ENCODE data around the gene C1orf116. TPM values are rescaled to one million over a fixed set of nuclear protein-coding genes. Genes with fewer than 3 reads are reported as not detected.

The C1orf116 gene
- total RNA-seq, 1 donor from 2014 or later: 0.04 TPM

DNA sequence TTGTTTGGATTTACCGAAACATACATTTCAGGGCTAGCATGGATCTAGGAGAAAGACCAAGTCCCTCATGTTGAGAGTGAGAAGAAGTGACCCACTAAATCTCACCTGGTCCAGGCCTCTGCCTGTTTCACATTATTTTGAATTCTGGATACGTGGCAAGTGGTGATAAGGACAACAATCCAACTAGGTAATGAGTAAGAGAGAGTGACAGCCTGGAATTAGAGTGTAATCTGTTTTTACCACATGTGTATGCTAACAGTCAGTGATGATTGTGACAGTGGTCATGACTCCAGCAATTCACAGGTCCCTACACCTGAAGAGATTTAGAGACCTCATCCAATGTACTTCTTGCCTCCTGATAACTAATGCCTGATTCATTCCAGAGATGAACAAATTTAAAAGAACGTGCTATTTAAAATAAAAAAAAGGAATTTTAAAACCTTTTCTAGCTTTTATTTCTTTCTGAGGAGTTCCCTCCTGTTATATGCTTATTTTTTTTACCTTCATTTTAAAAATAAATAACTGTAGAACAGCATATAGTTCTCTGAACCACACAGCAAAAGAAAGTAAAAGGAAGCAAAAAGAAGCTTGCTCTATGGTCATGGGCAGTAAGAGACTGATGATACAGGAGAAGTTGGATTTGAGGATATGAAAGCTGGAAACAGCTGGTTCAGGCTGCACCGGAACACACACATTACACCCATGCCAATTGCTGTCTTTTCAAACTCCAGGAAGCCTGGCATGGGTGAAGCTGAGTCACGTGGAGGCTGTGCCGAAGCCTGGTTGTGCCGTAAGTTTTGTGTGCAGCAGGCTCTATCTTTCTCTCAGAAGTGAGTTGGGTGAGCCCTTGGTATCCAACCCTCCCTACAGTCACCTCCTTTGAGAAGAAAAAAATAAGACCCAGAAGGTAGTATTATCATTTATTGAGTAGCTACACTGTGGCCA is 14.7 kb downstream of the C1orf116 start:
- Histone ChIP-seq H3K27me3 (no peaks in the 10 kb centered on the region), H3K4me2 (no peak overlapping the region), H3K27ac (no peak overlapping the region), H3K9ac (no peak overlapping the region), H3K4me1 (no peaks in the 10 kb centered on the region), H3F3A (ENCODE audit: low read depth) (no peaks in the 10 kb centered on the region), H3K79me2 (ENCODE audit: low read depth) (no peaks in the 10 kb centered on the region), H3K4me3 (no peak overlapping the region), H4K20me1 (ENCODE audit: low read depth) (no peaks in the 10 kb centered on the region), H3K36me3 (no peaks in the 10 kb centered on the region), H3K9me3 (ENCODE audit: low read depth) (no peaks in the 10 kb centered on the region), H2AFZ (replicated peaks) (no peak overlapping the region)
- H3K27ac Mint-ChIP-seq: no peak overlapping the region
- no peaks in the 10 kb centered on the region for H3K9me3 Mint-ChIP-seq
- no peak for TF ChIP-seq EZH2phosphoT487 (IDR thresholded peaks at IDR 0.05)
- no peak for DNase-seq (ENCODE audit: low spot score)
- no peaks in the 10 kb centered on the region for H3K36me3 Mint-ChIP-seq
- no peak overlapping the region for H3K4me3 Mint-ChIP-seq
- peaks cover 13% of the 10 kb centered on the region for H3K27me3 Mint-ChIP-seq (ENCODE audit: insufficient read depth, low read depth)
- H3K4me1 Mint-ChIP-seq: no peaks in the 10 kb centered on the region

DNA sequence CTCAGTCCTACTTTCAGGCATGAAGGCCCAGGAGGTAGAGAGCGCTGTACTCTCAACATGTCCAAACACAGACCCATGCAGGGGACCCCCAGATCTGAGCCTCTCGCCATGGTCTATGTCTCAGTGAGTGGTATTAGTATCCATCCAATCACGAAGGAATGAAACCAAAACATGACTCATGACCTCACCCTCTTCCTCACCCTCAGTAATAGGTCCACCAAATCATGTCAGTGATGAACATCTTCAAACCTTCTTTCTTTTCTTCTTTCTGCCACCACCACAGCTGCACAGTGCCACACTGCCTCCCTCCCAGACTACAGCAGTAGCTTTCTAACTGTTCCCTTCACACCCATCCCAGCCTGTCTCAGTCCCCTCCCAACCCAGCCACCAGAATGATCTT is 16.8 kb downstream of the C1orf116 start:
- H3K4me2 ChIP-seq: no peak overlapping the region
- DNase-seq (ENCODE audit: low spot score): no peak
- no peaks in the 10 kb centered on the region for H3F3A ChIP-seq (ENCODE audit: low read depth)
- no peak overlapping the region for H2AFZ ChIP-seq (replicated peaks)
- H3K4me1 Mint-ChIP-seq: no peaks in the 10 kb centered on the region
- H4K20me1 ChIP-seq (ENCODE audit: low read depth): no peaks in the 10 kb centered on the region
- no peak overlapping the region for H3K27ac ChIP-seq
- no peaks in the 10 kb centered on the region for H3K9me3 ChIP-seq (ENCODE audit: low read depth)
- no peaks in the 10 kb centered on the region for H3K36me3 Mint-ChIP-seq
- H3K4me3 ChIP-seq: no peak overlapping the region
- H3K9ac ChIP-seq: no peak overlapping the region
- no peak overlapping the region for H3K4me3 Mint-ChIP-seq
- no peak for TF ChIP-seq EZH2 (IDR thresholded peaks at IDR 0.05)
- H3K9me3 Mint-ChIP-seq: no peaks in the 10 kb centered on the region
- H3K36me3 ChIP-seq: no peaks in the 10 kb centered on the region
- H3K27ac Mint-ChIP-seq: no peak overlapping the region
- no peaks in the 10 kb centered on the region for H3K79me2 ChIP-seq (ENCODE audit: low read depth)
- H3K27me3 Mint-ChIP-seq (ENCODE audit: insufficient read depth, low read depth): peaks cover 13% of the 10 kb centered on the region
- H3K4me1 ChIP-seq: no peaks in the 10 kb centered on the region
- H3K27me3 ChIP-seq: no peaks in the 10 kb centered on the region

DNA sequence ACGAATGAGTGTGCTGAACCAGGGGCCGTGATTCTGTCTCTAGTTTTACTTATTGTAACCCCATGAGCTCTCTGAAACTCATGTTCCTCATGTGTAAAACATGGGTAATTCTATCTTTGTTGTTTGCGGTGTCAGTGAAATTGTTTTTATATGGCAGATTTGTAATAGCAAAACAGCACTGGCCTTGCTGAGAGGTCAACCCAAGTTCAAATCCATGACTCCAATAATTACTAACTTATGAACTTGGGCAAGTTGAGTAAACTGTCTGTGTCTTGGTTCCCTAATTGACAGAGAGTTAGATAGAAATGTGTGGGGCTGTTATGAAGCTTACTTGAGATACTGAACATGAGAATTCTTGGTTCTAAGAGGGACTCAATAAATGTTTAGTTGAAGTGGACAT is 17.8 kb downstream of the C1orf116 start:
- peaks cover 14% of the 10 kb centered on the region for H3K27me3 Mint-ChIP-seq (ENCODE audit: insufficient read depth, low read depth)
- Histone ChIP-seq H3K9ac (no peak overlapping the region), H3K79me2 (ENCODE audit: low read depth) (no peaks in the 10 kb centered on the region), H3K9me3 (ENCODE audit: low read depth) (no peaks in the 10 kb centered on the region), H2AFZ (replicated peaks) (no peak overlapping the region), H3K4me3 (no peak overlapping the region), H3K27me3 (no peaks in the 10 kb centered on the region), H3K36me3 (no peaks in the 10 kb centered on the region), H3K4me1 (no peaks in the 10 kb centered on the region), H3K4me2 (no peak overlapping the region), H4K20me1 (ENCODE audit: low read depth) (no peaks in the 10 kb centered on the region), H3K27ac (no peak overlapping the region), H3F3A (ENCODE audit: low read depth) (no peaks in the 10 kb centered on the region)
- TF ChIP-seq EZH2 (IDR thresholded peaks at IDR 0.05) (no peak), CTCF (IDR thresholded peaks at IDR 0.05) (no peak), EZH2phosphoT487 (IDR thresholded peaks at IDR 0.05) (no peak)
- H3K9me3 Mint-ChIP-seq: no peaks in the 10 kb centered on the region
- H3K36me3 Mint-ChIP-seq: no peaks in the 10 kb centered on the region
- H3K4me1 Mint-ChIP-seq: peaks cover 2% of the 10 kb centered on the region
- H3K27ac Mint-ChIP-seq: no peak overlapping the region
- DNase-seq (ENCODE audit: low spot score): no peak
- H3K4me3 Mint-ChIP-seq: no peak overlapping the region

DNA sequence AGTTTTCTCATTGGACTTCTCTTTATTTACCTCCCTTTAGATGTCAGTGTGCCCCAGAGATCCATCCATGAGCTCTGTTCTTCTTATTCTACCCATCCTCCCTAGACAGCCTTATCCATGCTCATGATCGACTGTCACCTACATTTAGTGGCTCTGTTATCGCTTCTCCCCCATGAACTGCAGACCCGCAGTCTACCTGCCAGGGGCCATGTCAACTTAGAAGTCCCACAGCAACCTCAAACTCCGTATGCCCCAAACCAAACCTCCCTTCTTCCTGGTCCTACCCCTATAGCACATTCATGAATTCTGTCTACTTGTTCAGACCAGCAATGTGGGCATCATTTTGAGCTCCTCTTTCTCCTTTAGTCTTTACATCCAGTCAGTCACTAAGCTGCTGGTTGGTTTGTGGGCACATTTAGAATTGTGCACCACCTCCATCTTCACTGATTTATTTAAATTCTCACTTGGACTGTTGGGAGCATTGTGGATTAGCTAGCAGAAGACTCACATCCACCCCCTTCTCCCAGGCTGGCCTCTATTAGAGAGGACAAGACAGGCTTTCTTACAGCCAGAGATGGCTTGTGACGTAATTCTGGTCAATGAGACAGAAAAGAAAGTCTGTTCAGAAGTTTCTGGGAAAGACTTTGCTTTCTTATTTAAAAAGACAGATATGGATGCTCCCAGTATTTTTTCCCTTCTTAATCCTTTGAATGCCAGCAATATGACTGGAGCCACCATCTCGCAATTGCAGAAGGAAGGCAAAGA is 19.1 kb downstream of the C1orf116 start:
- Histone ChIP-seq H3K9me3 (ENCODE audit: low read depth) (no peaks in the 10 kb centered on the region), H3K4me2 (no peak overlapping the region), H3K4me1 (no peaks in the 10 kb centered on the region), H3F3A (ENCODE audit: low read depth) (no peaks in the 10 kb centered on the region), H4K20me1 (ENCODE audit: low read depth) (no peaks in the 10 kb centered on the region), H3K4me3 (no peak overlapping the region), H3K79me2 (ENCODE audit: low read depth) (no peaks in the 10 kb centered on the region), H3K9ac (no peak overlapping the region), H2AFZ (replicated peaks) (no peak overlapping the region), H3K27me3 (no peaks in the 10 kb centered on the region), H3K36me3 (no peaks in the 10 kb centered on the region), H3K27ac (no peak overlapping the region)
- peaks cover 2% of the 10 kb centered on the region for H3K4me1 Mint-ChIP-seq
- TF ChIP-seq EZH2 (IDR thresholded peaks at IDR 0.05) (no peak), EZH2phosphoT487 (IDR thresholded peaks at IDR 0.05) (no peak), CTCF (IDR thresholded peaks at IDR 0.05) (no peak)
- peaks cover 14% of the 10 kb centered on the region for H3K27me3 Mint-ChIP-seq (ENCODE audit: insufficient read depth, low read depth)
- H3K9me3 Mint-ChIP-seq: no peaks in the 10 kb centered on the region
- DNase-seq (ENCODE audit: low spot score): no peak
- no peaks in the 10 kb centered on the region for H3K36me3 Mint-ChIP-seq
- H3K27ac Mint-ChIP-seq: no peak overlapping the region
- H3K4me3 Mint-ChIP-seq: no peak overlapping the region

Data from neural progenitor cell (in vitro differentiated cells).